Measurements from ENCODE around the gene EHD1.
A peak's percentile ranks its signal among the peaks of the same experiment; 100 is the strongest.

Gene EHD1

DNA sequence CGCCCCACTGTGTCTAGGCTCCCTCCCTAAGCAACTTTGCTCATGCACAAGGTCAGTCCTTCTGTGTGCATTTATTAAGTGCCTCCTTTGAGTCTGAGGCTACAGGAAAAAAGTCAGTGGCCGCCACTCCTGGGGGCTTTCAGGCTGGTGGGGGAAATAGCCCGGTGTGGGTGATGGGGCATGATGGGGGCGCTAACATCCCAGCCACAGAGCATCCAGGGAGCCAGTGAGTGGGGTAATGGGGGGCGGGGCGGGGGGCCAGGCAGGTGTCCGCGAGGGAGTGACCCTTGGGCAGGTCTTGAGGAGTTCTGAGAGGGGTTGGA, 9.9 kb upstream of the EHD1 start:
- Histone ChIP-seq H3K27ac (ENCODE audit: low read depth, low read length) (no peak overlapping the region), H3K9me3 (ENCODE audit: control insufficient read depth, insufficient read depth, low read length) (no peaks in the 10 kb centered on the region), H3K27me3 (ENCODE audit: control insufficient read depth, low read length) (no peaks in the 10 kb centered on the region), H3K4me1 (ENCODE audit: control insufficient read depth, low read length) (peaks cover 46% of the 10 kb centered on the region), H3K4me3 (ENCODE audit: low read length) (peak overlapping the region; percentile 65), H3F3A (ENCODE audit: control insufficient read depth, insufficient read depth) (peaks cover 7% of the 10 kb centered on the region), H3K4me2 (ENCODE audit: low read length) (peak overlapping the region; percentile 83), H4K20me1 (ENCODE audit: control insufficient read depth, insufficient read depth, low read depth, low read length) (no peaks in the 10 kb centered on the region), H3K79me2 (ENCODE audit: control insufficient read depth, low read length) (no peaks in the 10 kb centered on the region), H3K9me2 (replicated peaks; ENCODE audit: control insufficient read depth, low read length) (no peaks in the 10 kb centered on the region), H3K36me3 (ENCODE audit: control insufficient read depth, low read length) (no peaks in the 10 kb centered on the region)
- TF ChIP-seq EZH2phosphoT487 (IDR thresholded peaks at IDR 0.05; ENCODE audit: borderline replicate concordance, low read length) = no peak
- TF ChIP-seq, protein P1, sequence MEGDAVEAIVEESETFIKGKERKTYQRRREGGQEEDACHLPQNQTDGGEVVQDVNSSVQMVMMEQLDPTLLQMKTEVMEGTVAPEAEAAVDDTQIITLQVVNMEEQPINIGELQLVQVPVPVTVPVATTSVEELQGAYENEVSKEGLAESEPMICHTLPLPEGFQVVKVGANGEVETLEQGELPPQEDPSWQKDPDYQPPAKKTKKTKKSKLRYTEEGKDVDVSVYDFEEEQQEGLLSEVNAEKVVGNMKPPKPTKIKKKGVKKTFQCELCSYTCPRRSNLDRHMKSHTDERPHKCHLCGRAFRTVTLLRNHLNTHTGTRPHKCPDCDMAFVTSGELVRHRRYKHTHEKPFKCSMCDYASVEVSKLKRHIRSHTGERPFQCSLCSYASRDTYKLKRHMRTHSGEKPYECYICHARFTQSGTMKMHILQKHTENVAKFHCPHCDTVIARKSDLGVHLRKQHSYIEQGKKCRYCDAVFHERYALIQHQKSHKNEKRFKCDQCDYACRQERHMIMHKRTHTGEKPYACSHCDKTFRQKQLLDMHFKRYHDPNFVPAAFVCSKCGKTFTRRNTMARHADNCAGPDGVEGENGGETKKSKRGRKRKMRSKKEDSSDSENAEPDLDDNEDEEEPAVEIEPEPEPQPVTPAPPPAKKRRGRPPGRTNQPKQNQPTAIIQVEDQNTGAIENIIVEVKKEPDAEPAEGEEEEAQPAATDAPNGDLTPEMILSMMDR (IDR thresholded peaks at IDR 0.05; ENCODE audit: low read depth, low read length, poor library complexity, severe bottlenecking) = no peak

DNA sequence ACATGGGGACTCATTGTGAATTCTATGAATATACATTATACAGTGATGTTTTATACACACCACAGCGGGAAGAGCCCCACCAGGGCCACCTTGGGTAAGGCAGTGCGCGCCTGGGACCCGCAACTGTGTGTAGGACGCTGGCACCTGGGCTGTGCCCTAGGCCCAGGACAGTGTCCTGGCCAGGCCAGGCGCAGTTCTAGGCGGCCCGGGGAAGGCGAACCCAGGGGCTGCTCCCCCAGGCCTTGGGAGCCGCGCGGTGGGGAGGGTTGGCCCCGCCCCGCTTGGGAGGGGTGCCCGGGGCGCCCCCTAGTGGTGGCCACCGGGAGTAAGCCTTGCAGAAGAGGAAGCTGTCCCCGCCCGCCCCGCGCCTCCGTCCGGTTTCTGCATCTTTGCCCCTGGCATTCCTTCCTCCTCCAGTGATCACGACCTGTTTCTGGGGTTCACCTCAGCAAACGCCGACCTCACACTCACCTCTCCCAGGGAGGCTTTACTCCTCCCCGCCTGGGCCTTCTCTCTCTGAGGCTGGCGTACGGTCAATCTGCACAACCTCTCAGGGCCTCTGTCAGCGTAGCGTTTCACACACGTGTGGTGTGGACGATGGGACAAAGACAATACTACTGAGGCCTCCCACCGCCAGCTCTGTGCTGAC, 9.5 kb upstream of the EHD1 start:
- peak overlapping the region; percentile 83 for H3K4me2 ChIP-seq (ENCODE audit: low read length)
- no peaks in the 10 kb centered on the region for H3K9me2 ChIP-seq (replicated peaks; ENCODE audit: control insufficient read depth, low read length)
- TF ChIP-seq EZH2phosphoT487 (IDR thresholded peaks at IDR 0.05; ENCODE audit: borderline replicate concordance, low read length) = no peak
- TF ChIP-seq, protein P1 (IDR thresholded peaks at IDR 0.05; ENCODE audit: low read depth, low read length, poor library complexity, severe bottlenecking) = peak; percentile 88
- H3K79me2 ChIP-seq (ENCODE audit: control insufficient read depth, low read length) = no peaks in the 10 kb centered on the region
- H3F3A ChIP-seq (ENCODE audit: control insufficient read depth, insufficient read depth) = peaks cover 7% of the 10 kb centered on the region
- no peaks in the 10 kb centered on the region for H4K20me1 ChIP-seq (ENCODE audit: control insufficient read depth, insufficient read depth, low read depth, low read length)
- H3K4me1 ChIP-seq (ENCODE audit: control insufficient read depth, low read length) = peaks cover 50% of the 10 kb centered on the region
- peak overlapping the region; percentile 65 for H3K4me3 ChIP-seq (ENCODE audit: low read length)
- peak overlapping the region; percentile 40 for H3K27ac ChIP-seq (ENCODE audit: low read depth, low read length)
- no peaks in the 10 kb centered on the region for H3K27me3 ChIP-seq (ENCODE audit: control insufficient read depth, low read length)
- H3K36me3 ChIP-seq (ENCODE audit: control insufficient read depth, low read length) = no peaks in the 10 kb centered on the region
- no peaks in the 10 kb centered on the region for H3K9me3 ChIP-seq (ENCODE audit: control insufficient read depth, insufficient read depth, low read length)

- no peaks in the 10 kb centered on the region for H3K9me3 ChIP-seq (ENCODE audit: control insufficient read depth, insufficient read depth, low read length)
- no peaks in the 10 kb centered on the region for H3K9me2 ChIP-seq (replicated peaks; ENCODE audit: control insufficient read depth, low read length)
- no peaks in the 10 kb centered on the region for H3K79me2 ChIP-seq (ENCODE audit: control insufficient read depth, low read length)
- H3K4me3 ChIP-seq (ENCODE audit: low read length) = peak overlapping the region; percentile 65
- peak overlapping the region; percentile 83 for H3K4me2 ChIP-seq (ENCODE audit: low read length)
- H3K4me1 ChIP-seq (ENCODE audit: control insufficient read depth, low read length) = peaks cover 52% of the 10 kb centered on the region
- TF ChIP-seq, protein P1 (IDR thresholded peaks at IDR 0.05; ENCODE audit: low read depth, low read length, poor library complexity, severe bottlenecking) = no peak
- no peak for TF ChIP-seq EZH2phosphoT487 (IDR thresholded peaks at IDR 0.05; ENCODE audit: borderline replicate concordance, low read length)
- H4K20me1 ChIP-seq (ENCODE audit: control insufficient read depth, insufficient read depth, low read depth, low read length) = no peaks in the 10 kb centered on the region
- H3K27ac ChIP-seq (ENCODE audit: low read depth, low read length) = peak overlapping the region; percentile 40
- H3F3A ChIP-seq (ENCODE audit: control insufficient read depth, insufficient read depth) = peaks cover 9% of the 10 kb centered on the region
- no peaks in the 10 kb centered on the region for H3K36me3 ChIP-seq (ENCODE audit: control insufficient read depth, low read length)
- H3K27me3 ChIP-seq (ENCODE audit: control insufficient read depth, low read length) = no peaks in the 10 kb centered on the region
Measured at GRCh38 chr11:64887234-64887756, 8.9 kb upstream of the EHD1 start.
